ENCODE measurements around the gene CDH4. TPM values are rescaled to one million over a fixed set of nuclear protein-coding genes. Genes with fewer than 3 reads are reported as not detected.

Gene CDH4
- total RNA-seq, 2 experiments from 2014 or later: not detected

GRCh38 chr20:61321481-61321880 lies 69.4 kb downstream of the CDH4 start:
- Histone ChIP-seq H3K4me1 (ENCODE audit: insufficient read depth, low read length, poor library complexity, severe bottlenecking) (no peaks in the 10 kb centered on the region), H3K4me2 (ENCODE audit: low read length) (no peak overlapping the region), H3K36me3 (ENCODE audit: insufficient read depth, low read length) (no peaks in the 10 kb centered on the region), H3K27ac (ENCODE audit: low read depth, low read length, poor library complexity, severe bottlenecking) (no peak overlapping the region), H3K79me2 (ENCODE audit: insufficient read depth, low read depth, low read length) (no peaks in the 10 kb centered on the region), H2AFZ (ENCODE audit: low read length) (no peak overlapping the region), H3K9me3 (ENCODE audit: low read length) (no peaks in the 10 kb centered on the region), H3K9me2 (ENCODE audit: insufficient read depth, low read length) (no peaks in the 10 kb centered on the region), H3K4me3 (ENCODE audit: low read depth, low read length, poor library complexity, severe bottlenecking) (no peak overlapping the region), H4K20me1 (ENCODE audit: insufficient read depth, low read length) (no peaks in the 10 kb centered on the region)
- BruUV-seq (replicated peaks): no TSS peak
- DNase-seq (ENCODE audit: low spot score): no peak
- ChIA-PET POLR2A (no interaction called here), CTCF (ENCODE audit: unreplicated experiment) (no interaction called here)
- TF ChIP-seq CTCF (conservative IDR thresholded peaks at IDR 0.05; ENCODE audit: low read length) (no peak), EZH2phosphoT487 (IDR thresholded peaks at IDR 0.05; ENCODE audit: borderline replicate concordance, low read depth, low read length) (no peak)
- intact Hi-C loops (cut with micrococcal nuclease; ENCODE audit: unreplicated experiment): no loop called here

- intact Hi-C loops (cut with micrococcal nuclease; ENCODE audit: unreplicated experiment): no loop called here
- H3K4me2 ChIP-seq (ENCODE audit: low read length): no peak overlapping the region
- H3K36me3 ChIP-seq (ENCODE audit: insufficient read depth, low read length): no peaks in the 10 kb centered on the region
- ChIA-PET CTCF (ENCODE audit: unreplicated experiment) (no interaction called here), POLR2A (no interaction called here)
- H3K27ac ChIP-seq (ENCODE audit: low read depth, low read length, poor library complexity, severe bottlenecking): no peak overlapping the region
- no peak overlapping the region for H2AFZ ChIP-seq (ENCODE audit: low read length)
- no peaks in the 10 kb centered on the region for H3K9me3 ChIP-seq (ENCODE audit: low read length)
- no peak for DNase-seq (ENCODE audit: low spot score)
- no peaks in the 10 kb centered on the region for H3K9me2 ChIP-seq (ENCODE audit: insufficient read depth, low read length)
- no peaks in the 10 kb centered on the region for H3K4me1 ChIP-seq (ENCODE audit: insufficient read depth, low read length, poor library complexity, severe bottlenecking)
- no peaks in the 10 kb centered on the region for H3K79me2 ChIP-seq (ENCODE audit: insufficient read depth, low read depth, low read length)
- no peak for TF ChIP-seq EZH2phosphoT487 (IDR thresholded peaks at IDR 0.05; ENCODE audit: borderline replicate concordance, low read depth, low read length)
- TF ChIP-seq CTCF (conservative IDR thresholded peaks at IDR 0.05; ENCODE audit: low read length): no peak
- no peaks in the 10 kb centered on the region for H4K20me1 ChIP-seq (ENCODE audit: insufficient read depth, low read length)
- BruUV-seq (replicated peaks): no TSS peak
- no peak overlapping the region for H3K4me3 ChIP-seq (ENCODE audit: low read depth, low read length, poor library complexity, severe bottlenecking)
These were observed 70.2 kb downstream of the CDH4 start for GRCh38 chr20:61322151-61322865.

GRCh38 chr20:61324906-61325305 lies 72.8 kb downstream of the CDH4 start:
- no peaks in the 10 kb centered on the region for H3K9me3 ChIP-seq (ENCODE audit: low read length)
- BruUV-seq (replicated peaks): no TSS peak

More at GRCh38 chr20:61324906-61325305, 72.8 kb downstream of the CDH4 start:
- no peak overlapping the region for H3K4me3 ChIP-seq (ENCODE audit: low read depth, low read length, poor library complexity, severe bottlenecking)
- POLR2A ChIA-PET: no interaction called here
- H3K4me1 ChIP-seq (ENCODE audit: insufficient read depth, low read length, poor library complexity, severe bottlenecking): no peaks in the 10 kb centered on the region
- H4K20me1 ChIP-seq (ENCODE audit: insufficient read depth, low read length): no peaks in the 10 kb centered on the region
- no peaks in the 10 kb centered on the region for H3K36me3 ChIP-seq (ENCODE audit: insufficient read depth, low read length)
- H3K79me2 ChIP-seq (ENCODE audit: insufficient read depth, low read depth, low read length): no peaks in the 10 kb centered on the region
- no peaks in the 10 kb centered on the region for H3K9me2 ChIP-seq (ENCODE audit: insufficient read depth, low read length)
- H3K27ac ChIP-seq (ENCODE audit: low read depth, low read length, poor library complexity, severe bottlenecking): no peak overlapping the region
- H2AFZ ChIP-seq (ENCODE audit: low read length): no peak overlapping the region
- DNase-seq (ENCODE audit: low spot score): no peak
- intact Hi-C loops (cut with micrococcal nuclease; ENCODE audit: unreplicated experiment): no loop called here
- CTCF ChIA-PET (ENCODE audit: unreplicated experiment): no interaction called here
- H3K4me2 ChIP-seq (ENCODE audit: low read length): no peak overlapping the region
- no peak for TF ChIP-seq EZH2phosphoT487 (IDR thresholded peaks at IDR 0.05; ENCODE audit: borderline replicate concordance, low read depth, low read length)
- TF ChIP-seq CTCF (conservative IDR thresholded peaks at IDR 0.05; ENCODE audit: low read length): no peak

Measured in OCI-LY7 (cell line).